DOHH2 (cell line): Measurements from ENCODE around the gene EPAS1.

Experiments
- H3F3A ChIP-seq: fragments of 200-600 bp; sonication (generic), shearing (Covaris generic); 2 replicates; pipeline ENCODE4 v1.6.0; 2016; ENCODE audit warnings: antibody characterized with exemption, mild to moderate bottlenecking; ENCODE audit not compliant: control insufficient read depth, insufficient read depth
- H3K27ac ChIP-seq: fragments of 200-600 bp; sonication (generic); 2 replicates; pipeline ENCODE4 v1.5.1; 2014; ENCODE audit warnings: low read depth, mild to moderate bottlenecking, low read length, moderate library complexity
- H3K27me3 ChIP-seq: fragments of 200-600 bp; sonication (generic); 2 replicates; pipeline ENCODE4 v1.6.1; 2014; ENCODE audit warnings: mild to moderate bottlenecking, low read length, mixed read lengths; ENCODE audit not compliant: control insufficient read depth
- H3K36me3 ChIP-seq: fragments of 200-600 bp; sonication (generic); 2 replicates; pipeline ENCODE4 v1.6.1; 2014; ENCODE audit warnings: mild to moderate bottlenecking, low read length, moderate library complexity, mixed read lengths; ENCODE audit not compliant: control insufficient read depth
- H3K4me1 ChIP-seq: fragments of 200-600 bp; sonication (generic); 2 replicates; pipeline ENCODE4 v1.6.1; 2014; ENCODE audit warnings: mild to moderate bottlenecking, low read length, mixed read lengths; ENCODE audit not compliant: control insufficient read depth
- H3K4me2 ChIP-seq: fragments of 200-600 bp; sonication (generic); 2 replicates; pipeline ENCODE4 v1.6.0; 2014; ENCODE audit warnings: mild to moderate bottlenecking, low read length, moderate library complexity
- H3K4me3 ChIP-seq: fragments of 200-600 bp; sonication (generic); 2 replicates; pipeline ENCODE4 v1.5.1; 2014; ENCODE audit warnings: mild to moderate bottlenecking, low read length, mixed read lengths
- H3K79me2 ChIP-seq: fragments of 200-600 bp; sonication (generic); 2 replicates; pipeline ENCODE4 v1.6.1; 2014; ENCODE audit warnings: mild to moderate bottlenecking, low read length, mixed read lengths; ENCODE audit not compliant: control insufficient read depth
- H3K9me2 ChIP-seq: fragments of 200-600 bp; sonication (generic); replicated peaks from 2 replicates; pipeline ENCODE4 v1.6.1; 2014; ENCODE audit warnings: mild to moderate bottlenecking, low read length, mixed read lengths; ENCODE audit not compliant: control insufficient read depth
- H3K9me3 ChIP-seq: fragments of 200-600 bp; sonication (generic); 2 replicates; pipeline ENCODE4 v1.6.1; 2014; ENCODE audit warnings: antibody characterized with exemption, low read length, mixed read lengths; ENCODE audit not compliant: control insufficient read depth, insufficient read depth
- H4K20me1 ChIP-seq: fragments of 200-600 bp; sonication (generic); 2 replicates; pipeline ENCODE4 v1.6.0; 2014; ENCODE audit warnings: low read depth, mild to moderate bottlenecking, antibody characterized with exemption, low read length, moderate library complexity; ENCODE audit not compliant: control insufficient read depth, insufficient read depth
- CTCF ChIP-seq: fragments of 200-600 bp; sonication (generic); IDR thresholded peaks from one replicate; pipeline ENCODE4 v1.5.1; 2014; ENCODE audit warnings: antibody characterized with exemption, mild to moderate bottlenecking, low read depth, low read length; ENCODE audit not compliant: poor library complexity, severe bottlenecking
- EZH2phosphoT487 ChIP-seq: fragments of 200-600 bp; sonication (generic); IDR thresholded peaks from 2 replicates; pipeline ENCODE4 v1.6.1; 2017; ENCODE audit warnings: borderline replicate concordance, mild to moderate bottlenecking, antibody characterized with exemption, low read length, moderate library complexity, mixed read lengths

EPAS1 gene

GRCh38 chr2:46381871-46382270 is 84.7 kb downstream of the EPAS1 start:
- 0 out of 2 replicates have a peak, but pooled peaks cover 2% of the 10 kb centered on the region for H3K27me3 ChIP-seq
- H3F3A ChIP-seq = no peaks in the 10 kb centered on the region
- TF ChIP-seq EZH2phosphoT487 = no peak
- TF ChIP-seq CTCF = no peak
- no peaks in the 10 kb centered on the region for H3K9me3 ChIP-seq
- no peak overlapping the region for H3K27ac ChIP-seq
- no peaks in the 10 kb centered on the region for H3K36me3 ChIP-seq
- no peaks in the 10 kb centered on the region for H3K9me2 ChIP-seq
- H3K79me2 ChIP-seq = no peaks in the 10 kb centered on the region
- H3K4me3 ChIP-seq = no peak overlapping the region
- no peak overlapping the region for H3K4me2 ChIP-seq
- H4K20me1 ChIP-seq = no peaks in the 10 kb centered on the region
- H3K4me1 ChIP-seq = no peaks in the 10 kb centered on the region

GRCh38 chr2:46382331-46383112 is 85.3 kb downstream of the EPAS1 start:
- TF ChIP-seq EZH2phosphoT487 (no peak), CTCF (no peak)
- 0 out of 2 replicates have a peak, but pooled peaks cover 2% of the 10 kb centered on the region for H3K27me3 ChIP-seq
- H3K36me3 ChIP-seq = no peaks in the 10 kb centered on the region
- no peak overlapping the region for H3K27ac ChIP-seq
- no peaks in the 10 kb centered on the region for H4K20me1 ChIP-seq
- H3K79me2 ChIP-seq = no peaks in the 10 kb centered on the region
- H3K9me3 ChIP-seq = no peaks in the 10 kb centered on the region
- no peak overlapping the region for H3K4me3 ChIP-seq
- no peak overlapping the region for H3K4me2 ChIP-seq
- no peaks in the 10 kb centered on the region for H3K9me2 ChIP-seq
- H3K4me1 ChIP-seq = no peaks in the 10 kb centered on the region
- H3F3A ChIP-seq = no peaks in the 10 kb centered on the region

- H3K9me2 ChIP-seq = no peaks in the 10 kb centered on the region
- H3K4me3 ChIP-seq = no peak overlapping the region
- H3K79me2 ChIP-seq = no peaks in the 10 kb centered on the region
- H3K27me3 ChIP-seq = 0 out of 2 replicates have a peak, but pooled peaks cover 2% of the 10 kb centered on the region
- H3F3A ChIP-seq = no peaks in the 10 kb centered on the region
- no peaks in the 10 kb centered on the region for H4K20me1 ChIP-seq
- H3K9me3 ChIP-seq = no peaks in the 10 kb centered on the region
- no peak overlapping the region for H3K27ac ChIP-seq
- H3K4me1 ChIP-seq = no peaks in the 10 kb centered on the region
- TF ChIP-seq EZH2phosphoT487 (no peak), CTCF (no peak)
- H3K4me2 ChIP-seq = no peak overlapping the region
- H3K36me3 ChIP-seq = no peaks in the 10 kb centered on the region
These were observed 85.8 kb downstream of the EPAS1 start for GRCh38 chr2:46383113-46383395.
